WERI-Rb-1 (cell line): ENCODE measurements around the gene SFN.

Experiments used
- DNase-seq: peaks from one replicate; pipeline ENCODE4 v3.0.0-alpha.2; 2020
- H3K27ac ChIP-seq: fragments of 250-450 bp; sonication (Bioruptor Pico); 2 replicates; pipeline ENCODE4 v1.5.1; 2020; ENCODE audit warnings: mild to moderate bottlenecking, moderate library complexity
- H3K27me3 ChIP-seq: fragments of 250-450 bp; sonication (Bioruptor Pico); 2 replicates; pipeline ENCODE4 v1.5.1; 2021; ENCODE audit warnings: mild to moderate bottlenecking, low read depth, moderate library complexity; ENCODE audit not compliant: insufficient read depth, severe bottlenecking
- H3K36me3 ChIP-seq: fragments of 250-450 bp; sonication (Bioruptor Pico); 2 replicates; pipeline ENCODE4 v1.5.1; 2020; ENCODE audit warnings: mild to moderate bottlenecking, moderate library complexity
- H3K4me3 ChIP-seq: 2 replicates; pipeline ENCODE4 v1.5.1; 2011; ENCODE audit warnings: low read depth, mild to moderate bottlenecking, control low read depth, low read length
- H3K9me3 ChIP-seq: fragments of 250-450 bp; sonication (Bioruptor Pico); 2 replicates; pipeline ENCODE4 v1.5.1; 2021; ENCODE audit warnings: mild to moderate bottlenecking, moderate library complexity; ENCODE audit not compliant: severe bottlenecking
- CTCF ChIP-seq: IDR thresholded peaks from 2 replicates; pipeline ENCODE4 v1.5.1; 2011; ENCODE audit warnings: low read depth, mild to moderate bottlenecking, control low read depth, inconsistent platforms, low read length

SFN gene

DNA sequence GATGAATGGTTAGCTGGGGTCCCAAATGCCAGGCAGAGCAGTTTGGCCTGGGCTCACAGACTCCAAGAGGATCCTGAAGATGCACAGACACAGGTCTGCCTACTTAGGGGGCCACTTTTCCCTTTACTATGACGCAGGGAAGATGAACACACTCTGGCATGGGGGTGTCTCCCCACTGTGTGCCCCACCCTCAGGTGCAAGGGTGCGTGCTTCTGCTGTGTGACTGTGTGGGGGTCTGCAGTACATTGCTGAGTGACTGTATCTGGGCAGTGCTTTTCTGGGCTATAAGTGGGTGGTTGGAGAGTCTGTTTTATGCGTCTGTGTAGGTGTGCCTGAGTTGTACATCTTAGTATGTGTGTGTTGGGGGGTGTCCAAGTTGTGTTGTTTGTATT, 47.0 kb downstream of the SFN start:
- no peaks in the 10 kb centered on the region for H3K36me3 ChIP-seq
- no peaks in the 10 kb centered on the region for H3K27me3 ChIP-seq
- H3K4me3 ChIP-seq: no peak overlapping the region
- H3K9me3 ChIP-seq: no peaks in the 10 kb centered on the region
- DNase-seq: no peak
- no peak overlapping the region for H3K27ac ChIP-seq
- TF ChIP-seq CTCF: no peak

DNA sequence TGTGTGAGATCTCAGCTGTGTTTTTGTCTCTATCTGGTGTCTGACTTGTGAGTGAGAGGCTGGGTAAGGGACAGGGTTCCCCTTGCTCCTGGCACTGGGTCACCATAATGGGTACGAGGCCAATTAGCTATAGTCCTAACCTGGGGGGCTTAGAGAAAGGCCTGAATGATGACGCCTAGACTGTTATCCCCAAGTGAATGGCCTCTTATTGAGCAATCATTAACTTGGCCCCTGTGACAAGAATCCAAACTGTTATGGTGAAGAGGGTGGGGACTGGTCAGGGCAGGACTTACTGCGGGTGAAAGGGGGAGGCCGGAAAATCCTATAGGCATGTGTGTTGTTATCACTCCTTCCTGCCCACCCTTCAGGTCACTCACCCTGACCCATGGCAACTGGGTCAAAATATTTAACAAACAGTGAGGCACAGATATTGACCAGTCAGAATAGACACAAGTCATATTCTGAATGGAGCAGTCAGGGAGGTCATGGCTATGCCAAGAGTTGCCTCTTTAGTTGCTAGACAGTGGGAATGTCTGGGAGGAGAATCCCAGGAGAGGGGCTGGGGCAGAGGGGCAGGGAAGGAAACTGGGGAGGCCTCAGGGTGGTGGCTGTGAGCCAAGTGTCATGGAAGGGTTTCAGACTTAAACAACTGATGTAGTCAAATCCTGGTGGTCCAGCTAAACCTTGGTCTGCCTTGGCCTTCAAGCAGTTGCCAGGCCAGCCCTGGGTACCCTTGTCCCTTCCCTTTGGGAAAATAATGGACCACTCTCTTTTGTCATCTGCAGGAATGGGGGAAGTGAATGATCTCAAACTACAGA, 47.6 kb downstream of the SFN start:
- Histone ChIP-seq H3K27me3 (no peaks in the 10 kb centered on the region), H3K36me3 (no peaks in the 10 kb centered on the region), H3K4me3 (no peak overlapping the region), H3K9me3 (no peaks in the 10 kb centered on the region), H3K27ac (no peak overlapping the region)
- no peak for TF ChIP-seq CTCF
- DNase-seq: no peak

DNA sequence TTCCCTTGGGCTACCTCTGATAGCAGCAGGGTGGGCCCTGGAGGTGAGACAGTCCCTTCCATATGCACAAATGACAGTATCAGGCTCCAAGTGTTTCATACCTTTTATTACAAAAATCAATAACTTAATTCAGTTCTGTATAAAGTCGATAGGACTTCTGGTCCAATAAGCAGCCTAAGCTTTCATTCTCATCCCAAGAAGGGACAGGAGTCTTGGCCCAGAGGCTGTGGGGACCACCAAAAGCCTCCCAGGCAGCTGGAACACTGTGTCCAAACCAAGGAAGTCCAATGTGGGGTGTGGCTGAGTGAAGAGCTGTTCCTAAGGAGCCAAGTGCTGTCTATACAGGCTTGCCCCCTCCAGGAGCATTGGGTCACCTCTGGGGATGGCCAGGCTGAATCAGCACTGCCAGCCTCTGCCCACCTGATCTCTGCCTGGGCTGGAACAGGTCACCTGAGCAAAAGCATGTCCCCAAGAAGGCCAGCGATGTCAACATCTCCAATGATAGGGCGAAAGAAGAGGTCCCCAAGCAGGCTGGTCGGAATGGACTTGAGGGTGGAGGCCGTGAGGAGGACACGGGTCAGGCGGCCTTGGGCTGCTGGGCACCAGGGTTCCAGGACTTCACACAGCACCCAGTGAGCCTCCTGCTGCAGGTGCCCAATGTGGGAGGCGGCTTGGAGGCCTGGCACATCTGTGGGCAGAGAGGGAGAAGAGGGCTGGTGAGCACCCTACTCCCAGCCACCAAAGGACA, 48.6 kb downstream of the SFN start:
- DNase-seq: no peak
- H3K27ac ChIP-seq: no peak overlapping the region
- no peaks in the 10 kb centered on the region for H3K9me3 ChIP-seq
- TF ChIP-seq CTCF: no peak
- H3K4me3 ChIP-seq: no peak overlapping the region
- no peaks in the 10 kb centered on the region for H3K36me3 ChIP-seq
- no peaks in the 10 kb centered on the region for H3K27me3 ChIP-seq

DNA sequence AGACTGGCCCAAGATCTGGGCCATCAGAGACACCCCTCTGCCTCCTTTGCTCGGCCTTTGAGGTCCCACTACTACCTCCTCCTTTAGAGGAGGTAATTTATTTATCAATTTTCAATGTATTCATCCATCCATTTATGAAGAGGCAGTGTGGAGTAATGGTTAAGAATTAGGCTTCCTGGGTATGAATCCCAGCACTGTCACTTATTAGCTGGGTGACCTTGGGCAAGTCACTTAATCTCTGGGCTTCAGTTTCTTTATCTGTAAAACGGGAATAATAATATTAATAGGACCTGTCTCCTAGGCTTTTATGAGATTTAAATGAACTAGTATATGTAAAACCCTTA, 49.2 kb downstream of the SFN start:
- Histone ChIP-seq H3K36me3 (no peaks in the 10 kb centered on the region), H3K27me3 (no peaks in the 10 kb centered on the region), H3K4me3 (no peak overlapping the region), H3K9me3 (no peaks in the 10 kb centered on the region), H3K27ac (no peak overlapping the region)
- TF ChIP-seq CTCF: no peak
- no peak for DNase-seq

DNA sequence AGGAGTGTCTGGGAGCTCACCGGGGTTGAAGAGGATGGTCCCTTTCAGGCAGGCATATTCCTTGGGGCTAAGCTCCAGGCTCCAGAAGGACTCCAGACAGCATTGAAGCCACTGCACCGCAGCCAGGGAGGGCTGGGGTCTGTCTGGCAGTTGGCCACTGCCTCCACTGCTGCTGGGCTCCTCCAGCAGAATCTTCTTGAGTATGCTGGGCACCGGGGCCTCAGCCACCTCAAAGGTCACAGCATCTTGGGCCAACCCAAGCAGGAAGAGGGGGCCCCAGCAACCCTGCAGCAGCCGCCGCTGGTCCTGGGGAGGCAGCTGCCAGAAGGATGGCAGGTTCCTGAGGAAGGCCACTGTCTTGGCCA, 50.4 kb downstream of the SFN start:
- no peak for DNase-seq
- no peaks in the 10 kb centered on the region for H3K36me3 ChIP-seq
- no peaks in the 10 kb centered on the region for H3K9me3 ChIP-seq
- H3K27ac ChIP-seq: no peak overlapping the region
- no peaks in the 10 kb centered on the region for H3K27me3 ChIP-seq
- H3K4me3 ChIP-seq: no peak overlapping the region
- TF ChIP-seq CTCF: no peak
